Heart right ventricle (tissue), 16 donors: ENCODE results near the gene EGFR. TPM values are rescaled to one million over a fixed set of nuclear protein-coding genes. Genes with fewer than 3 reads are reported as not detected.

Source experiments
- ATAC-seq, 8 donors: fragments of 200-7000 bp; cut with Tn5 transposase; one replicate each; pipeline ENCODE4 v1.9.1; 2020; ENCODE audit warnings: mild to moderate bottlenecking in 8 of 8, moderate library complexity in 8 of 8, moderate number of reproducible peaks in 1 of 8
- DNase-seq, 2 donors: peaks; one replicate each; pipeline ENCODE4 v3.0.0-alpha.2; 2020
- H3K27ac ChIP-seq, 10 donors: fragments of 200-600 bp; sonication (generic) in 2 of 10; one replicate each; pipeline versions ENCODE4 v1.5.0 to v1.8.0; 2020 to 2022; ENCODE audit warnings: mild to moderate bottlenecking in 3 of 10
- H3K27me3 ChIP-seq, 7 donors: fragments of 200-600 bp; one replicate each; pipeline ENCODE4 v1.8.0; 2021 to 2022; ENCODE audit warnings: mild to moderate bottlenecking in 2 of 7
- H3K36me3 ChIP-seq, 9 donors: fragments of 200-600 bp; sonication (generic) in 1 of 9; one replicate each; pipeline versions ENCODE4 v1.5.0 to v1.8.0; 2020 to 2022; ENCODE audit warnings: mild to moderate bottlenecking in 2 of 9
- H3K4me1 ChIP-seq, 9 donors: fragments of 200-600 bp; sonication (generic) in 1 of 9; one replicate each; pipeline versions ENCODE4 v1.5.0 to v1.8.0; 2020 to 2022; ENCODE audit warnings: mild to moderate bottlenecking in 4 of 9
- H3K4me3 ChIP-seq, 10 donors: fragments of 200-600 bp; sonication (generic) in 2 of 10; one replicate each; pipeline versions ENCODE4 v1.5.0 to v1.8.0; 2020 to 2022; ENCODE audit warnings: mild to moderate bottlenecking in 7 of 10, moderate library complexity in 2 of 10
- H3K9me3 ChIP-seq, 11 donors: fragments of 200-600 bp in 10 of 11; sonication (generic) in 2 of 11; one replicate each; pipeline versions ENCODE4 v1.5.0 to v1.8.0; 2013 to 2022; ENCODE audit warnings: mild to moderate bottlenecking in 2 of 11, control low read depth in 1 of 11, moderate library complexity in 1 of 11
- CTCF ChIP-seq, 9 donors: fragments of 200-600 bp; sonication (generic) in 2 of 9; IDR thresholded peaks; one replicate each; pipeline versions ENCODE4 v1.5.0 to v1.8.0; 2021 to 2022; ENCODE audit warnings: antibody characterized with exemption in 9 of 9, mild to moderate bottlenecking in 5 of 9, moderate library complexity in 1 of 9
- WGBS, 2 donors: extraction: QIAGEN DNeasy Blood & Tissue Kit; methylation state at CpG; one replicate each; pipeline ENCODE4 v1.1.7; 2013; ENCODE audit warnings: inconsistent platforms in 1 of 2; 5-methylcytosine and 5-hydroxymethylcytosine counted together
- intact Hi-C, 10 donors: fragments of 100-400 bp; cut with DNase I; formaldehyde crosslinking; loops; one replicate each; pipeline versions ENCODE4 v1.11.1 to v1.14.2; 2022
- polyA plus RNA-seq, 2 donors: library from polyadenylated mRNA; stranded (reverse); fragments of 200-250 nt; gene quantifications; one replicate each; pipeline ENCODE4 v1.2.3, GENCODE V29; 2013
- total RNA-seq, 10 donors: library from RNA; stranded (reverse); fragmentation: NEBNext Ultra II Directional in 3 of 10; extraction: Animal tissue kit (Norgen Biotek cat#: 25700) in 3 of 10; gene quantifications; one replicate each; pipeline versions ENCODE4 v1.2.1 to v1.2.4, GENCODE V29; 2021 to 2023
- donor health status: Arrhythmogenic right ventricular cardiomyopathy.
- donor health status: ischemic (EF 13 %, LVEDD 7.1; RV severe dilation, severe dysfunction).
- donor health status: healthy with polysubstance abuse.
- donor health status: DM: no; HTN: yes; CAD: no.
- donor health status: DM: no; HTN: no; CAD: no.
- donor health status: ischemic (EF 25% LVEDD 6.9; RV normal size, moderate dysfunction).
- donor health status: ischemic (EF 25% LVEDD 5.7; RV mildly dilated, moderate dysfunction).
- donor health status: healthy.
- donor health status: DM: yes; HTN: yes; CAD: no.
- donor health status: Ischemic cardiomyopathy.
- donor health status: ischemic (EF 35%, LVEDD 5.7; RV mildly dilated, moderate dysfunction).
- donor health status: nonischemic (EF 11% LVEDD 7.7; RV severe dilation, severe dysfunction).
- donor health status: DM: yes; HTN: yes; CAD: no.
- donor health status: PGD.
- donor health status: ischemic (EF 29% LVEDD 5.4; RV normal size, mild dysfunction).
- donor health status: nonischemic (EF 23%, LVEDD 6.1; RV moderate dilation, normal function).

EGFR gene
- total and polyA plus RNA-seq, 12 donors = 1.9 to 13.5 (median 7.6) TPM

- Histone ChIP-seq H3K36me3 (no peaks in the 10 kb centered on the region), H3K27ac (no peak overlapping the region), H3K4me3 (no peak overlapping the region), H3K27me3 (no peaks in the 10 kb centered on the region), H3K4me1 (peaks cover 0 to 21% (median 3%) of the 10 kb centered on the region in 9 donors), H3K9me3 (no peaks in the 10 kb centered on the region)
- intact Hi-C loops = no loop called here
- peak in 1 of 8 donors; percentile 36 for ATAC-seq
- TF ChIP-seq CTCF (IDR thresholded peaks at IDR 0.05) = no peak
- no peak for DNase-seq
- WGBS, 2 donors = 97 to 98% methylated on average over 6 of the region's 6 CpGs
Observed at GRCh38 chr7:55044371-55044717, 25.5 kb downstream of the EGFR start.

- Histone ChIP-seq H3K27me3 (no peaks in the 10 kb centered on the region), H3K27ac (no peak overlapping the region), H3K9me3 (no peaks in the 10 kb centered on the region), H3K36me3 (no peaks in the 10 kb centered on the region), H3K4me1 (peaks cover 0 to 21% (median 3%) of the 10 kb centered on the region in 9 donors), H3K4me3 (no peak overlapping the region)
- 60 to 67% methylated on average over 5 of the region's 5 CpGs for WGBS, 2 donors
- no peak for DNase-seq
- intact Hi-C loops = no loop called here
- ATAC-seq = peak in 2 of 8 donors; percentile 38 to 54
- TF ChIP-seq CTCF (IDR thresholded peaks at IDR 0.05) = no peak
Observed at GRCh38 chr7:55044791-55045190, 26.0 kb downstream of the EGFR start.

- intact Hi-C loops = no loop called here
- 93 to 94% methylated on average over 7 of the region's 7 CpGs for WGBS, 2 donors
- H3K27ac ChIP-seq = no peak overlapping the region
- no peak for TF ChIP-seq CTCF (IDR thresholded peaks at IDR 0.05)
- H3K9me3 ChIP-seq = no peaks in the 10 kb centered on the region
- H3K4me3 ChIP-seq = no peak overlapping the region
- H3K4me1 ChIP-seq = peaks cover 0 to 26% (median 5%) of the 10 kb centered on the region in 9 donors
- no peaks in the 10 kb centered on the region for H3K27me3 ChIP-seq
- no peak for ATAC-seq
- no peaks in the 10 kb centered on the region for H3K36me3 ChIP-seq
- DNase-seq = no peak
Observed at GRCh38 chr7:55046582-55047342, 27.9 kb downstream of the EGFR start.

- no peaks in the 10 kb centered on the region for H3K9me3 ChIP-seq
- H3K27me3 ChIP-seq = no peaks in the 10 kb centered on the region
- no peaks in the 10 kb centered on the region for H3K36me3 ChIP-seq
- DNase-seq (no peak), ATAC-seq (peak in 5 of 8 donors; percentile 30 to 87 (median 51))
- 75 to 78% methylated on average over 6 of the region's 6 CpGs for WGBS, 2 donors
- no peak overlapping the region for H3K4me3 ChIP-seq
- intact Hi-C loops = no loop called here
- TF ChIP-seq CTCF (IDR thresholded peaks at IDR 0.05) = no peak
- peaks cover 0 to 40% (median 16%) of the 10 kb centered on the region in 9 donors for H3K4me1 ChIP-seq
- no peak overlapping the region for H3K27ac ChIP-seq
Observed at GRCh38 chr7:55048221-55048859, 29.5 kb downstream of the EGFR start.
